DND-41 (cell line): ENCODE measurements around the gene HP1BP3.

Experiments
- ATAC-seq: fragments of 200-7000 bp; cut with Tn5 transposase; 3 replicates; pipeline ENCODE4 v1.9.1; 2021; ENCODE audit warnings: low read depth; ENCODE audit not compliant: insufficient read depth
- DNase-seq: peaks from one replicate; pipeline ENCODE4 v3.0.0-alpha.2; 2020
- H2AFZ ChIP-seq: 2 replicates; pipeline ENCODE4 v1.6.0; 2012; ENCODE audit warnings: low read depth, low read length
- H3K27ac ChIP-seq: 2 replicates; pipeline ENCODE4 v1.5.1; 2012; ENCODE audit warnings: low read length, inconsistent platforms
- H3K27me3 ChIP-seq: fragments of 200-600 bp; sonication (generic); 2 replicates; pipeline ENCODE4 v1.6.0; 2012; ENCODE audit warnings: low read length, mild to moderate bottlenecking, inconsistent platforms; ENCODE audit not compliant: insufficient read depth, poor library complexity
- H3K36me3 ChIP-seq: 2 replicates; pipeline ENCODE4 v1.5.1; 2012; ENCODE audit warnings: low read length, inconsistent platforms; ENCODE audit not compliant: insufficient read depth
- H3K4me1 ChIP-seq: 2 replicates; pipeline ENCODE4 v1.5.1; 2012; ENCODE audit warnings: mild to moderate bottlenecking, low read length; ENCODE audit not compliant: insufficient read depth
- H3K4me2 ChIP-seq: 2 replicates; pipeline ENCODE4 v1.6.0; 2012; ENCODE audit warnings: mild to moderate bottlenecking, moderate library complexity, low read length, inconsistent platforms; ENCODE audit not compliant: insufficient read depth
- H3K4me3 ChIP-seq, 2 experiments: fragments of 200-600 bp in 1 of 2; shearing (Covaris generic) in 1 of 2; 2 replicates each; pipeline ENCODE4 v1.5.1; 2012 to 2016; ENCODE audit warnings: inconsistent platforms in 2 of 2, low read length in 2 of 2, mild to moderate bottlenecking in 2 of 2, low read depth in 1 of 2, moderate library complexity in 1 of 2
- H3K79me2 ChIP-seq: 2 replicates; pipeline ENCODE4 v1.6.0; 2012; ENCODE audit warnings: low read length, inconsistent platforms; ENCODE audit not compliant: insufficient read depth
- H3K9ac ChIP-seq: 2 replicates; pipeline ENCODE4 v1.6.0; 2012; ENCODE audit warnings: low read depth, mild to moderate bottlenecking, inconsistent platforms, low read length, moderate library complexity
- H3K9me3 ChIP-seq: 2 replicates; pipeline ENCODE4 v1.5.1; 2012; ENCODE audit warnings: low read length, moderate library complexity, mild to moderate bottlenecking, inconsistent platforms; ENCODE audit not compliant: insufficient read depth, severe bottlenecking
- H4K20me1 ChIP-seq: 2 replicates; pipeline ENCODE4 v1.6.0; 2012; ENCODE audit warnings: low read length; ENCODE audit not compliant: insufficient read depth
- EZH2 ChIP-seq: IDR thresholded peaks from 3 replicates; pipeline ENCODE4 v1.6.1; 2012; ENCODE audit warnings: borderline replicate concordance, low read depth, mild to moderate bottlenecking, moderate library complexity, low read length, inconsistent platforms; ENCODE audit not compliant: severe bottlenecking
- TF ChIP-seq, protein P1 (sequence below): IDR thresholded peaks from 2 replicates; pipeline ENCODE4 v1.5.1; 2012; ENCODE audit warnings: borderline replicate concordance, low read length, moderate library complexity, mild to moderate bottlenecking; ENCODE audit not compliant: poor library complexity, severe bottlenecking; ENCODE audit errors: extremely low read depth

Gene HP1BP3

DNA sequence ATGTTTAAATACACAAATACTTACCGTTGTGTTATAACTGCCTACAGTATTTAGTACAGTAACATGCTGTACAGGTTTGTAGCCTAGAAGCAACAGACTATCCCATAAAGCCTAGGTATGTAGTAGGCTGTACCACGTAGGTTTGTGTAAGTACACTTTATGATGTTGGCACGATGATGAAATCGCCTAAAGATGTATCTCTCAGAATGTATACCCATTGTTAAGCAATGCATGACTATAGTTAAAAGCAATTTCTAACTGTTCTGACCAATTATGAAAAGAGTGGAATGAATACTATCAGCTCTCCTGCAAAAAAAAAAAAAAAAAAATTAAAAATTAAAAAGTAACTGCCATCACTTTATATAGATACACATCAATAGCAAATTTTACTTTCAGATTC lies 11.4 kb downstream of the HP1BP3 start:
- DNase-seq (no peak), ATAC-seq (no peak)
- H3K4me1 ChIP-seq, result no peaks in the 10 kb centered on the region
- no peak overlapping the region for H3K4me2 ChIP-seq
- peaks cover 57% of the 10 kb centered on the region for H4K20me1 ChIP-seq
- H2AFZ ChIP-seq, result no peak overlapping the region
- H3K79me2 ChIP-seq, result peaks cover 92% of the 10 kb centered on the region
- H3K36me3 ChIP-seq, result peaks cover 98% of the 10 kb centered on the region
- no peaks in the 10 kb centered on the region for H3K27me3 ChIP-seq
- TF ChIP-seq EZH2, result no peak
- TF ChIP-seq, protein P1, sequence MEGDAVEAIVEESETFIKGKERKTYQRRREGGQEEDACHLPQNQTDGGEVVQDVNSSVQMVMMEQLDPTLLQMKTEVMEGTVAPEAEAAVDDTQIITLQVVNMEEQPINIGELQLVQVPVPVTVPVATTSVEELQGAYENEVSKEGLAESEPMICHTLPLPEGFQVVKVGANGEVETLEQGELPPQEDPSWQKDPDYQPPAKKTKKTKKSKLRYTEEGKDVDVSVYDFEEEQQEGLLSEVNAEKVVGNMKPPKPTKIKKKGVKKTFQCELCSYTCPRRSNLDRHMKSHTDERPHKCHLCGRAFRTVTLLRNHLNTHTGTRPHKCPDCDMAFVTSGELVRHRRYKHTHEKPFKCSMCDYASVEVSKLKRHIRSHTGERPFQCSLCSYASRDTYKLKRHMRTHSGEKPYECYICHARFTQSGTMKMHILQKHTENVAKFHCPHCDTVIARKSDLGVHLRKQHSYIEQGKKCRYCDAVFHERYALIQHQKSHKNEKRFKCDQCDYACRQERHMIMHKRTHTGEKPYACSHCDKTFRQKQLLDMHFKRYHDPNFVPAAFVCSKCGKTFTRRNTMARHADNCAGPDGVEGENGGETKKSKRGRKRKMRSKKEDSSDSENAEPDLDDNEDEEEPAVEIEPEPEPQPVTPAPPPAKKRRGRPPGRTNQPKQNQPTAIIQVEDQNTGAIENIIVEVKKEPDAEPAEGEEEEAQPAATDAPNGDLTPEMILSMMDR, result no peak
- H3K9ac ChIP-seq, result no peak overlapping the region
- H3K27ac ChIP-seq, result no peak overlapping the region
- H3K9me3 ChIP-seq, result no peaks in the 10 kb centered on the region
- no peak overlapping the region for H3K4me3 ChIP-seq

DNA sequence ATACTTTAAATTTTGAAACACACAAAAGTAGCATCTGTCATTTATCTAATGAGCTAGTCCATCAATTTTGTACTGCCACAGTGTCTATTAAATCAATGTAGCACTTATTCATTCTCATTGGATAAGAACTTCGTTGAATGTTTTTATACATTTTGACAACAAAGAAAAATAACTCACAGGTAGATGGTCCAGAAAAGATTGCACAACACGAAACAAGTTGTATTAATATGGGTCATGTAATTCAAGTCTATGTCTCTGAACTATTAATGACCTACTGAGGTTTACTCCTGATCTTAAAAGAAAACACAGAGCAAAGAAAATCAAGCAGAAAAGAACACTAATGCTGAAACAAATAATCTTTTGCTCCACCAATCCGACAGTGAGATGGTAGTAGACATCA lies 15.3 kb downstream of the HP1BP3 start:
- Histone ChIP-seq H3K27ac (no peak overlapping the region), H3K79me2 (peaks cover 59% of the 10 kb centered on the region), H3K4me3 (no peak overlapping the region), H4K20me1 (peaks cover 35% of the 10 kb centered on the region; the same call in 1 of the 2 replicates), H3K4me2 (no peak overlapping the region), H3K9me3 (no peaks in the 10 kb centered on the region), H3K9ac (no peak overlapping the region), H3K4me1 (no peaks in the 10 kb centered on the region), H3K36me3 (peaks cover 100% of the 10 kb centered on the region), H2AFZ (no peak overlapping the region), H3K27me3 (no peaks in the 10 kb centered on the region)
- DNase-seq (no peak), ATAC-seq (no peak)
- TF ChIP-seq, protein P1, result no peak
- no peak for TF ChIP-seq EZH2

DNA sequence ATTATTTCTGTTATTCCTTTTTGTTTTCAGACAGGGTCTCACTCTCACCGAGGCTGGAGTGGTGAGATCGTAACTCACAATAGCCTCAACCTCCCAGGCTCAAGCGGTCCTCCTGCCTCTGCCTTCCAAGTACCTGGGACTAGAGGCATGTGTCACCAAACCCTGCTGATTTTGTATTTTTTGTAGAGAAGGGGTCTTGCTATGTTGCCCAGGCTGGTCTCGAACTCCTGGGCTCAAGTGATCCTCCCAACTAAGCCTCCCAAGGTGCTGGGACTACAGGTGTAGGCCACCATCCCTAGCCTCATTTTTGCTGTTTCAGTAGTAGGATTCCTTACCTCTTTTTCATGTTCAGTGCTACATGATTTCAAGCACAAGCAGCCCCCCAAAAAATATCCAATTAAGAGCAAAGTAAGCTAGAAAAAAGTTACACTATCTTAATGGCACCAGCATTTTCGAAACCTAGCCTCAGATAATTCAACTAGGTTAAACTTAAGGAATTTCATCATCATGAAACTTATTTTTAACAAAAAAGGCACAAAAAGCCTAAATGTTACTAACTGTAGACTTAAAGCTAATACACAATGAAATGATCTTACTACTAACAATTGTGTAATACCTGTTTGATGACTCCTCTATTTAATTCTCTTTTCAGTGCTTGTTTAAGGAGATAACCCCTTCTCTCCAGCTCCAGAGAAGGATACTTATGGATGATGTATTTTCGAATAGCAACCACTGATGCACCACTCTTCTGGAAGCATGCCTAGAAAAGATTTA lies 16.6 kb downstream of the HP1BP3 start:
- ATAC-seq (no peak), DNase-seq (no peak)
- Histone ChIP-seq H3K27ac (no peak overlapping the region), H3K27me3 (no peaks in the 10 kb centered on the region), H3K4me1 (no peaks in the 10 kb centered on the region), H4K20me1 (peaks cover 25% of the 10 kb centered on the region; the same call in 1 of the 2 replicates), H3K4me3 (no peak overlapping the region), H3K36me3 (peaks cover 100% of the 10 kb centered on the region), H3K9me3 (no peaks in the 10 kb centered on the region), H3K9ac (no peak overlapping the region), H2AFZ (no peak overlapping the region), H3K4me2 (no peak overlapping the region), H3K79me2 (peaks cover 50% of the 10 kb centered on the region)
- TF ChIP-seq, protein P1, result no peak
- no peak for TF ChIP-seq EZH2
